Testis (tissue), 2 donors: ENCODE results near the gene NEU2.

Experiments used
- CTCF ChIP-seq, 3 experiments: fragments of 450-650 bp in 2 of 3; fragments of 200-600 bp in 1 of 3; sonication (generic) in 1 of 3; IDR thresholded peaks; one replicate each; pipeline ENCODE4 v1.5.1; 2016 to 2019; ENCODE audit warnings: antibody characterized with exemption in 3 of 3, mild to moderate bottlenecking in 2 of 3, moderate library complexity in 1 of 3
- POLR2A ChIP-seq: fragments of 450-650 bp; IDR thresholded peaks from one replicate; pipeline ENCODE4 v1.6.1; 2017; ENCODE audit warnings: antibody characterized with exemption, mild to moderate bottlenecking, moderate library complexity

GRCh38 chr2:232986155-232986554 is 46.3 kb upstream of the NEU2 start:
- TF ChIP-seq CTCF (IDR thresholded peaks at IDR 0.05) (no peak), POLR2A (no peak)
